Nephron progenitor cell (in vitro differentiated cells): ENCODE data around the gene INTS3.
A peak's percentile ranks its signal among the peaks of the same experiment; 100 is the strongest.

Experiments
- DNase-seq: peaks from one replicate; pipeline ENCODE4 v3.0.0; 2021
- H3K27ac Mint-ChIP-seq: 2 replicates; pipeline ENCODE4 v1.8.0; 2021; ENCODE audit warnings: mild to moderate bottlenecking, moderate library complexity, mixed read lengths
- H3K27me3 Mint-ChIP-seq: 2 replicates; pipeline ENCODE4 v1.8.0; 2021; ENCODE audit warnings: mild to moderate bottlenecking, low read depth, mixed read lengths; ENCODE audit not compliant: poor library complexity
- H3K36me3 Mint-ChIP-seq: 2 replicates; pipeline ENCODE4 v1.8.0; 2021; ENCODE audit warnings: low read depth, mixed read lengths
- H3K4me1 Mint-ChIP-seq: 2 replicates; pipeline ENCODE4 v1.8.0; 2021; ENCODE audit warnings: mixed read lengths
- H3K4me3 Mint-ChIP-seq: 2 replicates; pipeline ENCODE4 v1.8.0; 2021; ENCODE audit warnings: mild to moderate bottlenecking, moderate library complexity, mixed read lengths
- H3K9me3 Mint-ChIP-seq: 2 replicates; pipeline ENCODE4 v1.8.0; 2021; ENCODE audit warnings: mild to moderate bottlenecking, moderate library complexity, mixed read lengths
- TF ChIP-seq, protein P1 (sequence below): fragments of 200-600 bp; sonication (generic); IDR thresholded peaks from 2 replicates; pipeline ENCODE4 v1.5.0; 2021; ENCODE audit warnings: antibody characterized with exemption

The INTS3 gene

DNA sequence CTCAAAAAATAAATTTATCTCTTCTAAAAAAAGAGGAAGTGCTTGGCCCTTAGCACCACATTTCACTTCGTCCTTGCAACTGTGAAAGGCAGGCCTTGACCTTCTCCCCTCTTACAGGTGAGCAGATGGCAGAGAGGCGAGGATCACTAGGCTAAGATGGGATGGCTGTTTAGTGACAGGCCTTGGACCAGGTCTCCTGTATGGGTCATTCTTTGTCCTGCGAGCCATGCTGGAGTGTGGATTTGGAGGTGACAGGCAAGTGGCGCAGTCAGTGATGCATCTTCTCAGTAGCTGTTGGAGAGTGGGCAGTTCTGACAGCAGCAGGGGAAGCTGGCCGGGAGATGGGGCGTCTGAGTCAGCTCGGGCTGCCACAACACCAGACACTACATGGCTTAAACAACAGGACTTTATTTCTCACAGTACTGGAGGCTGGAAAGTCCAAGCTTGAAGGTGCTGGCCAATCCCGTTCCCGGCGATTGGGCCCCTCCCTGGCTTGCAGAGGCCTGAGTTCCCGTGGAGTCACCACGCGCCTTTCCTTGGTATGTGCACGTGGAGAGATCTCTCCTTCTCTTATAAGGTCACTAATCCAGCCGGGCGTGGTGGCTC, 63.9 kb downstream of the INTS3 start:
- Mint-ChIP-seq H3K36me3 (no peaks in the 10 kb centered on the region), H3K4me3 (no peak overlapping the region), H3K4me1 (peaks cover 58% of the 10 kb centered on the region), H3K27ac (peak overlapping the region; percentile 88), H3K27me3 (peaks cover 6% of the 10 kb centered on the region), H3K9me3 (no peaks in the 10 kb centered on the region)
- TF ChIP-seq, protein P1, sequence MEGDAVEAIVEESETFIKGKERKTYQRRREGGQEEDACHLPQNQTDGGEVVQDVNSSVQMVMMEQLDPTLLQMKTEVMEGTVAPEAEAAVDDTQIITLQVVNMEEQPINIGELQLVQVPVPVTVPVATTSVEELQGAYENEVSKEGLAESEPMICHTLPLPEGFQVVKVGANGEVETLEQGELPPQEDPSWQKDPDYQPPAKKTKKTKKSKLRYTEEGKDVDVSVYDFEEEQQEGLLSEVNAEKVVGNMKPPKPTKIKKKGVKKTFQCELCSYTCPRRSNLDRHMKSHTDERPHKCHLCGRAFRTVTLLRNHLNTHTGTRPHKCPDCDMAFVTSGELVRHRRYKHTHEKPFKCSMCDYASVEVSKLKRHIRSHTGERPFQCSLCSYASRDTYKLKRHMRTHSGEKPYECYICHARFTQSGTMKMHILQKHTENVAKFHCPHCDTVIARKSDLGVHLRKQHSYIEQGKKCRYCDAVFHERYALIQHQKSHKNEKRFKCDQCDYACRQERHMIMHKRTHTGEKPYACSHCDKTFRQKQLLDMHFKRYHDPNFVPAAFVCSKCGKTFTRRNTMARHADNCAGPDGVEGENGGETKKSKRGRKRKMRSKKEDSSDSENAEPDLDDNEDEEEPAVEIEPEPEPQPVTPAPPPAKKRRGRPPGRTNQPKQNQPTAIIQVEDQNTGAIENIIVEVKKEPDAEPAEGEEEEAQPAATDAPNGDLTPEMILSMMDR, result no peak
- DNase-seq, result no peak

DNA sequence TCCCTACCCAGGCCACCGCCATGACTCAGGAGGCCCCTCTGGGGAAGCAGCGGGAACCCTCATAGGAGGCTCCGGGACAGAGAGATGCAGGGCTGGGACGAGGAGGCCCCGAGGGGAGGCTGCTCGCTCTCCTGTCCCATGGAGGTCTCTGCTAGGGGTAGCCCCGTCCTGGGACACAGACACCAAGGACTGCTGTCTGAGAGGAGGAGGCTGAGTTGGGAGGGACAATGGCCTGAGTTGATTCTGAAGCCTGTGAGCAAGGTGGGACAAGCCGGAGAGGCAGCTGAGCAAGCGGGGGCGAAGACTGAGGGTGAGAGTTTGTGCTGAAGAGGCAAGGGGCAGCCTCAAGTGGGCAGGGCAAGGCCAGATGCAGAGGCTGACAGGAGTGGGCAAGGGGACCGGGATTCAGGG, 64.8 kb downstream of the INTS3 start:
- TF ChIP-seq, protein P1, result no peak
- DNase-seq, result no peak
- peaks cover 62% of the 10 kb centered on the region for H3K4me1 Mint-ChIP-seq
- H3K9me3 Mint-ChIP-seq, result no peaks in the 10 kb centered on the region
- H3K27ac Mint-ChIP-seq, result no peak overlapping the region
- H3K27me3 Mint-ChIP-seq, result peaks cover 3% of the 10 kb centered on the region
- no peak overlapping the region for H3K4me3 Mint-ChIP-seq
- no peaks in the 10 kb centered on the region for H3K36me3 Mint-ChIP-seq

DNA sequence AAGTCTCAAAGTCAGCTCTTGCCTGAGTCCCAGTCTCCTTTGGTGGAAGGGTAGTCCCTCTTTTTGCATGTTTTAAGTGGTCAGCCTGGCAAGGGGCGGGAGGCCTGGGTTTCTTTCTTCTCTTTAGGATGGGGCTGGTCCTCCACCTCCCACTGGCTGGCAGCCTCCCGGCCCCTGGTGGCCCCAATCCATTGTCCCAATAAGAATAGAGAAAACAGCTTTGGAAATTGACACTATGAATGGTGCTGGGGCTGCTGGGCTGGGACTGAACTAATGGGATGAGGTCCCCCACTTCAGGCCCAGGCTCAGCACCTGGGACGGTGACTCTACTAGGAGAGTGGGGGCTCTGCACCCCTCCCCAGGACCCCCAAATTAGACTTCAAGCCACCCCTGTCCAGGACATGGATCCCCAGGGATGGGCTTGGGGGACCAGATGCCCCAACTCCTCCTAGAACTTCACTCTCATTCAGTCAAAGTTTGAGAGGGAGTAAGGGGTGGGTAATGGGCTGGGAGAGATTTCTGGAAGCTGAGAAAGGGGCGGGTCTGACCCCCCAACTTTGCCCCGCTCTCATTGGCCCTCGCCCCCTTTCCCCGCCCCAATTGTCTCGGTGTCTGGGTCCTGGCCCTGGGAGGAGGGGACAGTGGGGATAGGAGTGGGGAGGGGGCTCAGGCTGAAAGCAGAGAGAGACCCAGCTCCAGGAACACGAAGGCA, 65.6 kb downstream of the INTS3 start:
- Mint-ChIP-seq H3K9me3 (no peaks in the 10 kb centered on the region), H3K27me3 (no peaks in the 10 kb centered on the region), H3K4me3 (no peak overlapping the region), H3K36me3 (no peaks in the 10 kb centered on the region), H3K27ac (peak overlapping the region; percentile 32), H3K4me1 (peaks cover 69% of the 10 kb centered on the region)
- no peak for DNase-seq
- TF ChIP-seq, protein P1, result no peak

DNA sequence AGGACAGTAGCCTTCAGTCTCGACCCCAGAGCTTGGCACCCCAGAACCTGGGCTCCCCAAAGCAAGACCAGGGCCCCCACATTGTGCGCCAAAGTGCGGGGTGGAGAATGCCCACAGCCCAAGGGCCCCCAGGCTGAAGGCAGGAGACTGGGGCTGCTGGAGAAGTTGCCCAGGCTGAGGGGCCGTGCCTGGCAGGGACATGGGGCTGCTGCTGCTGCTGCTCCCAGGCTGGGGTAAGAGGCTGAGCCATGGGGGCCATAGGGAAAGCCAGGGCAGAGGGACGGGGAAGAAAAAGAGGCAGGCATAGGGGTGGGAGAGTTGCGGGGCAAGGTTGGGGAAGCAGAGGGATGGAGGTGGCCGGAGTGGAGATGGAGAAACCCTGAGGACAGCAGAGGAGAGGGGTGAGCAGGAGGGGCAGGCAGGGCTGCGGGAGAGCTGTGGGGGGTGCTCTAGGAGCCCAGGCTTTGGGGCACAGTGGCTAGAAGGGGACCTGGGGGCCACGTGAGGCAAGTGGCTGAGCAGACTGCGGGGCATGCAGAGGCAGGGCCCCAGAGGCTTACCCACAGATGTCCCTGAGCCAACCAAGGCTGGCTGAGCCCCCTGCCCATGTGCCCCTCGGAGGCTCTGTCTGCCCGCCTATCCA, 66.2 kb downstream of the INTS3 start:
- peak overlapping the region; percentile 95 for H3K27ac Mint-ChIP-seq
- no peak for DNase-seq

DNA sequence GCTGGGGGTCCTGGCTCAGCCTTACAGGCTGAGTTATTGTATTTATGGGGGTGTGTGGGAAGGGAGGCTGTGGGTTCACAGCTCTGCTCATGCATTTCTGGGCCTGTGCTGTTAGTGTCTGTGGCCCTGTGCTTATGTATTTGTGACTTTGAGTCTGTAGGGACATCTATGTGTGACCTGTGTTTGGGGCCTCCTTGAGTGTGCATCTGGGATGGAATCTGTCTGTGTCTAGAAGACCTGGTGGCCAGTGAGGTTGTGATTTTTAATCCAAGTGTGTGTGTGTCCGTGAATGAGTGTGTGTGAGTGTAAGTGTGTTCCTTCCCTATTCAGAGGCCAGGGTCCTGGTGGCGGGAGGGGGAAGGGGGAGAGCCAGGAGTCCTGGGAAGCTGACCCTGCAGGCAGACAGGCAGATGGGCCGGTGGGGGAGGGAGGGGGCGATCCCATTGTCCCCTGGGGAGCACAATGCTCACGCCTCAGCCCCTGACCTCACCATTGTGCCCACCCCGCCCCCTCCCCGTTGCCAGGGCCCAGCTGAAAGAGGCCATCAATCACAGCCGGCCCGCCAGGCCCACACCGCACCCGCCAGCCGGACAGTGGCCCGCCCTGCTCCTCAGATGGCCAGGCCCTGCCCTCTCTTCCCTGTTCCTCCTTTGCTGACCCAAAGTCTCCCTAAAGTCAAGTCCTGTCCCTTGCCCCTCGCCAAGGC, 66.9 kb downstream of the INTS3 start:
- Mint-ChIP-seq H3K9me3 (no peaks in the 10 kb centered on the region), H3K27me3 (no peaks in the 10 kb centered on the region), H3K36me3 (no peaks in the 10 kb centered on the region), H3K27ac (peak overlapping the region; percentile 95), H3K4me1 (peaks cover 72% of the 10 kb centered on the region), H3K4me3 (peak overlapping the region; percentile 63)
- TF ChIP-seq, protein P1, result no peak
- peak; percentile 79 for DNase-seq

More for the DNA sequence above, 66.2 kb downstream of the INTS3 start:
- H3K4me1 Mint-ChIP-seq, result peaks cover 74% of the 10 kb centered on the region
- H3K9me3 Mint-ChIP-seq, result no peaks in the 10 kb centered on the region
- H3K27me3 Mint-ChIP-seq, result no peaks in the 10 kb centered on the region
- TF ChIP-seq, protein P1, result no peak
- no peak overlapping the region for H3K4me3 Mint-ChIP-seq
- H3K36me3 Mint-ChIP-seq, result no peaks in the 10 kb centered on the region
